ENCODE data around the gene FUOM. TPM values are rescaled to one million over a fixed set of nuclear protein-coding genes. Genes with fewer than 3 reads are reported as not detected.

FUOM gene
- total and polyA plus RNA-seq, 2 of the 4 experiments (the other 2 are of a cell fraction), result 26.3 to 52.8 TPM

- whole genome bisulfite sequencing, 2 experiments (ENCODE audit: extremely low coverage in 2 of 2, insufficient read length in 1 of 2), result 100% methylated on average over 3 of the region's 19 CpGs; no CpG with 5 or more reads in 1 of the 2 experiments
- H2BK120ac ChIP-seq (ENCODE audit: low read depth, low read length), result no peak overlapping the region
- H3K79me1 ChIP-seq (ENCODE audit: low read depth in 1 of 2, low read length in 2 of 2), result peaks cover 43 to 60% of the 10 kb centered on the region in 2 experiments
- H3K18ac ChIP-seq (ENCODE audit: low read depth, low read length), result no peak overlapping the region
- H4K8ac ChIP-seq (ENCODE audit: low read depth in 2 of 2, low read length in 2 of 2), result no peak overlapping the region
- no peaks in the 10 kb centered on the region for H3K27me3 ChIP-seq (ENCODE audit: control insufficient read depth, insufficient read depth, low read length)
- no peak overlapping the region for H2BK20ac ChIP-seq (ENCODE audit: low read depth, low read length)
- in situ Hi-C loops (cut with MboI; ENCODE audit: low sequenced_read_pairs) (no loop called here), dilution Hi-C loops (cut with HindIII; ENCODE audit: low sequenced_read_pairs, unreplicated experiment) (no loop called here), intact Hi-C loops (cut with micrococcal nuclease) (no loop called here)
- H4K20me1 ChIP-seq (ENCODE audit: insufficient read depth, low read length), result no peaks in the 10 kb centered on the region
- no peak overlapping the region for H3K14ac ChIP-seq (replicated peaks; ENCODE audit: low read depth, low read length)
- H3K9ac ChIP-seq (ENCODE audit: low read depth, low read length), result no peak overlapping the region
- H4K91ac ChIP-seq (ENCODE audit: insufficient read depth, low read depth, low read length), result no peak overlapping the region
- TF ChIP-seq ELK1 (IDR thresholded peaks at IDR 0.05; ENCODE audit: borderline replicate concordance, low read depth, low read length), result no peak
- TF ChIP-seq MAZ (IDR thresholded peaks at IDR 0.05; ENCODE audit: borderline replicate concordance, low read depth, low read length), result no peak
- TF ChIP-seq POLR2A (IDR thresholded peaks at IDR 0.05; ENCODE audit: low read depth, low read length), result no peak
- TF ChIP-seq SMC3 (IDR thresholded peaks at IDR 0.05; ENCODE audit: low read depth, low read length), result no peak
- TF ChIP-seq CHD1 (IDR thresholded peaks at IDR 0.05; ENCODE audit: low read depth, low read length), result no peak
- TF ChIP-seq USF2 (IDR thresholded peaks at IDR 0.05; ENCODE audit: low read depth, low read length), result no peak
- no peak overlapping the region for H3K23ac ChIP-seq (ENCODE audit: low read depth, low read length)
- peaks cover 4% of the 10 kb centered on the region; the same call in 1 of the 2 replicates for H3K4me1 ChIP-seq (ENCODE audit: control insufficient read depth, insufficient read depth, low read length)
- no peak overlapping the region for H3K4ac ChIP-seq (ENCODE audit: low read depth, low read length)
- peaks cover 54% of the 10 kb centered on the region for H3K36me3 ChIP-seq (ENCODE audit: control insufficient read depth, insufficient read depth, low read length)
- no peak overlapping the region for H4K5ac ChIP-seq (ENCODE audit: low read depth, low read length)
- H2AK9ac ChIP-seq (replicated peaks; ENCODE audit: low read depth, low read length, poor library complexity), result no peak overlapping the region
- H3K4me3 ChIP-seq (ENCODE audit: insufficient read depth, low read depth, low read length), result no peak overlapping the region
- DNase-seq (no peak), ATAC-seq (ENCODE audit: low read depth) (no peak)
- H3K9me1 ChIP-seq (ENCODE audit: insufficient read depth, low read length), result 0 out of 2 replicates have a peak, but pooled peaks cover 9% of the 10 kb centered on the region
- ChIA-PET POLR2A (ENCODE audit: unreplicated experiment) (no interaction called here), CTCF (no interaction called here)
- H3K56ac ChIP-seq (ENCODE audit: extremely low read depth, insufficient read depth, low read length), result no peak overlapping the region
- H3K9me3 ChIP-seq (ENCODE audit: control insufficient read depth, insufficient read depth, low read length), result no peaks in the 10 kb centered on the region
- no peak overlapping the region for H3K4me2 ChIP-seq (ENCODE audit: low read depth, low read length)
- no TSS peak for BruUV-seq (replicated peaks)
- H2BK5ac ChIP-seq (ENCODE audit: low read depth, low read length, poor library complexity, severe bottlenecking), result no peak overlapping the region
- H2AFZ ChIP-seq (replicated peaks; ENCODE audit: low read length, poor library complexity), result no peak overlapping the region
- H3K27ac ChIP-seq (ENCODE audit: insufficient read depth, low read length), result no peak overlapping the region
- no peak overlapping the region for H2AK5ac ChIP-seq (ENCODE audit: low read depth, low read length)
- H2BK15ac ChIP-seq (ENCODE audit: low read depth, low read length), result no peak overlapping the region
These were observed 41.3 kb upstream of the FUOM start for GRCh38 chr10:133399123-133399601.
